H1 (cell line): ENCODE measurements around the gene LINC01488. TPM values are rescaled to one million over a fixed set of nuclear protein-coding genes. Genes with fewer than 3 reads are reported as not detected.

Experiments used
- polyA plus RNA-seq, 7 experiments: library from polyadenylated mRNA; depleted of rRNA in 3 of 7; stranded (reverse) in 5 of 7; unstranded in 2 of 7; fragments of >200 nt in 5 of 7; fragments of 200-250 nt in 2 of 7; gene quantifications; 1 replicate in 5 of 7; 2 replicates in 1 of 7; 4 replicates in 1 of 7; pipeline versions ENCODE4 v1.2.1 to v1.2.3, GENCODE V29; 2011 to 2013; ENCODE audit warnings: missing spikeins in 2 of 7, mixed read lengths in 2 of 7
- total RNA-seq: library from RNA; stranded (reverse); fragmentation: NEBNext Ultra II Directional; extraction: Animal tissue kit (Norgen Biotek cat#: 25700); gene quantifications from 2 replicates; pipeline ENCODE4 v1.2.1, GENCODE V29; 2021
- TF ChIP-seq, protein P1 (sequence below), 3 experiments: IDR thresholded peaks; 1 replicate in 2 of 3; 2 replicates in 1 of 3; pipeline versions ENCODE4 v1.5.1 to v1.6.1; 2011; ENCODE audit warnings: low read length in 3 of 3, mild to moderate bottlenecking in 3 of 3, inconsistent platforms in 2 of 3, low read depth in 1 of 3, moderate library complexity in 1 of 3; ENCODE audit not compliant: insufficient read depth in 1 of 3; ENCODE audit errors: control extremely low read depth in 1 of 3

The LINC01488 gene
- total and polyA plus RNA-seq, 2 of the 8 experiments (the other 6 are each of a cell fraction or from before 2014, with no cell fraction given), result not detected

DNA sequence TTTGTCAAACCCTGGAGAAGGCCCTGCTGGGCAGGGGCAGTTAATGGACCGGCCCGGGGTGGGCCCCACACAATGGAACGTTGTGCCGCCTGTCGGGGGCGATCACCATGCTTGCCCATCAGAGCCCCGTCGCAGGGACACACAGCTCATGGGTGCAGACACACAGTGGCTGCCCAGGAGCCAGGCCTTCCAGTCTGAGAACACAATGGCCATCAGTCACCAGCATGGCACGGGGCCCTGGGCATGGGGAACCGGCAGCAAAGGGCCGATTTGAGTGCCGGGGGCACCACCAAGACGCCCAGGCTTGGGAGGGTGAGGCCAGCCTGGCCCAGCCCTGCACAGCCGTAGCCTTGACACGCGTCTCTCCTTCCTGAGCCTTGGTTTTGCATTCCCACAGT, 7.1 kb downstream of the LINC01488 start (continued):
- TF ChIP-seq, protein P1, sequence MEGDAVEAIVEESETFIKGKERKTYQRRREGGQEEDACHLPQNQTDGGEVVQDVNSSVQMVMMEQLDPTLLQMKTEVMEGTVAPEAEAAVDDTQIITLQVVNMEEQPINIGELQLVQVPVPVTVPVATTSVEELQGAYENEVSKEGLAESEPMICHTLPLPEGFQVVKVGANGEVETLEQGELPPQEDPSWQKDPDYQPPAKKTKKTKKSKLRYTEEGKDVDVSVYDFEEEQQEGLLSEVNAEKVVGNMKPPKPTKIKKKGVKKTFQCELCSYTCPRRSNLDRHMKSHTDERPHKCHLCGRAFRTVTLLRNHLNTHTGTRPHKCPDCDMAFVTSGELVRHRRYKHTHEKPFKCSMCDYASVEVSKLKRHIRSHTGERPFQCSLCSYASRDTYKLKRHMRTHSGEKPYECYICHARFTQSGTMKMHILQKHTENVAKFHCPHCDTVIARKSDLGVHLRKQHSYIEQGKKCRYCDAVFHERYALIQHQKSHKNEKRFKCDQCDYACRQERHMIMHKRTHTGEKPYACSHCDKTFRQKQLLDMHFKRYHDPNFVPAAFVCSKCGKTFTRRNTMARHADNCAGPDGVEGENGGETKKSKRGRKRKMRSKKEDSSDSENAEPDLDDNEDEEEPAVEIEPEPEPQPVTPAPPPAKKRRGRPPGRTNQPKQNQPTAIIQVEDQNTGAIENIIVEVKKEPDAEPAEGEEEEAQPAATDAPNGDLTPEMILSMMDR (IDR thresholded peaks at IDR 0.05; ENCODE audit: control extremely low read depth in 1 of 3, insufficient read depth in 1 of 3, low read depth in 1 of 3, low read length in 3 of 3), result no peak
